Neural progenitor cell (in vitro differentiated cells): ENCODE data around the gene IFRD2. TPM values are rescaled to one million over a fixed set of nuclear protein-coding genes. Genes with fewer than 3 reads are reported as not detected.

Source experiments
- DNase-seq: peaks from one replicate; pipeline ENCODE4 v3.0.0-alpha.2; 2016; ENCODE audit warnings: low spot score
- H2AFZ ChIP-seq: fragments of 200-600 bp; sonication (generic); replicated peaks from 2 replicates; pipeline ENCODE4 v1.6.1; 2016; ENCODE audit warnings: antibody characterized with exemption
- H3F3A ChIP-seq: fragments of 200-600 bp; sonication (generic); 2 replicates; pipeline ENCODE4 v1.6.1; 2016; ENCODE audit warnings: antibody characterized with exemption, low read depth
- H3K27ac ChIP-seq: fragments of 200-600 bp; sonication (generic); 2 replicates; pipeline ENCODE4 v1.5.1; 2016; ENCODE audit warnings: mild to moderate bottlenecking
- H3K27me3 ChIP-seq: fragments of 200-600 bp; sonication (generic); 2 replicates; pipeline ENCODE4 v1.6.1; 2016; ENCODE audit warnings: mild to moderate bottlenecking, moderate library complexity
- H3K36me3 ChIP-seq: fragments of 200-600 bp; sonication (generic); 2 replicates; pipeline ENCODE4 v1.5.1; 2016
- H3K4me1 ChIP-seq: fragments of 200-600 bp; sonication (generic); 2 replicates; pipeline ENCODE4 v1.6.1; 2016; ENCODE audit warnings: mixed run types
- H3K4me2 ChIP-seq: fragments of 200-600 bp; sonication (generic); 2 replicates; pipeline ENCODE4 v1.6.1; 2016
- H3K4me3 ChIP-seq: fragments of 200-600 bp; sonication (generic); 2 replicates; pipeline ENCODE4 v1.5.1; 2016
- H3K79me2 ChIP-seq: fragments of 200-600 bp; sonication (generic); 2 replicates; pipeline ENCODE4 v1.6.1; 2016; ENCODE audit warnings: low read depth
- H3K9ac ChIP-seq: fragments of 200-600 bp; sonication (generic); 2 replicates; pipeline ENCODE4 v1.6.1; 2016
- H3K9me3 ChIP-seq: fragments of 200-600 bp; sonication (generic); 2 replicates; pipeline ENCODE4 v1.5.1; 2016; ENCODE audit warnings: low read depth
- H4K20me1 ChIP-seq: fragments of 200-600 bp; sonication (generic); 2 replicates; pipeline ENCODE4 v1.6.1; 2016; ENCODE audit warnings: low read depth
- H3K27ac Mint-ChIP-seq: 3 replicates; pipeline ENCODE4 v1.8.0; 2021; ENCODE audit warnings: mixed read lengths
- H3K27me3 Mint-ChIP-seq: 2 replicates; pipeline ENCODE4 v1.8.0; 2022; ENCODE audit warnings: low read depth, mild to moderate bottlenecking, inconsistent platforms, moderate library complexity, mixed read lengths; ENCODE audit not compliant: insufficient read depth
- H3K36me3 Mint-ChIP-seq: 3 replicates; pipeline ENCODE4 v1.8.0; 2021; ENCODE audit warnings: mixed read lengths
- H3K4me1 Mint-ChIP-seq: 3 replicates; pipeline ENCODE4 v1.8.0; 2021; ENCODE audit warnings: mixed read lengths
- H3K4me3 Mint-ChIP-seq: 3 replicates; pipeline ENCODE4 v1.8.0; 2021; ENCODE audit warnings: mild to moderate bottlenecking, moderate library complexity, mixed read lengths
- H3K9me3 Mint-ChIP-seq: 3 replicates; pipeline ENCODE4 v1.8.0; 2020; ENCODE audit warnings: mixed read lengths
- CTCF ChIP-seq: fragments of 200-600 bp; sonication (generic); IDR thresholded peaks from 2 replicates; pipeline ENCODE4 v1.5.1; 2017; ENCODE audit warnings: antibody characterized with exemption, mild to moderate bottlenecking
- EZH2 ChIP-seq: fragments of 200-600 bp; sonication (generic); IDR thresholded peaks from 2 replicates; pipeline ENCODE4 v1.6.1; 2017; ENCODE audit warnings: antibody characterized with exemption, mild to moderate bottlenecking, moderate library complexity
- EZH2phosphoT487 ChIP-seq: fragments of 200-600 bp; sonication (generic); IDR thresholded peaks from 2 replicates; pipeline ENCODE4 v1.6.1; 2017; ENCODE audit warnings: antibody characterized with exemption
- total RNA-seq: library from RNA; depleted of rRNA; stranded (reverse); fragments of >200 nt; gene quantifications from 2 replicates; pipeline ENCODE4 v1.2.3, GENCODE V29; 2015; ENCODE audit warnings: low replicate concordance

The IFRD2 gene
- total RNA-seq, 1 donor from 2014 or later, result 26.4 TPM

GRCh38 chr3:50331364-50331907 is 39.2 kb upstream of the IFRD2 start:
- peaks cover 20% of the 10 kb centered on the region for H3K4me1 ChIP-seq
- H3K4me3 ChIP-seq, result no peak overlapping the region
- no peak overlapping the region for H3K4me3 Mint-ChIP-seq
- no peak overlapping the region for H3K27ac Mint-ChIP-seq
- H3K36me3 Mint-ChIP-seq, result peaks cover 2% of the 10 kb centered on the region
- H3K4me1 Mint-ChIP-seq, result peaks cover 30% of the 10 kb centered on the region
- H3K27me3 Mint-ChIP-seq, result peaks cover 4% of the 10 kb centered on the region
- peaks cover 18% of the 10 kb centered on the region for H3F3A ChIP-seq
- H3K36me3 ChIP-seq, result no peaks in the 10 kb centered on the region
- H3K9ac ChIP-seq, result no peak overlapping the region
- no peaks in the 10 kb centered on the region for H3K9me3 ChIP-seq
- DNase-seq, result no peak
- no peak overlapping the region for H2AFZ ChIP-seq
- no peaks in the 10 kb centered on the region for H3K9me3 Mint-ChIP-seq
- TF ChIP-seq EZH2phosphoT487 (no peak), EZH2 (no peak), CTCF (no peak)
- no peak overlapping the region for H3K27ac ChIP-seq
- no peak overlapping the region for H3K4me2 ChIP-seq
- H3K79me2 ChIP-seq, result peaks cover 50% of the 10 kb centered on the region
- no peaks in the 10 kb centered on the region for H3K27me3 ChIP-seq
- peaks cover 41% of the 10 kb centered on the region for H4K20me1 ChIP-seq

GRCh38 chr3:50330330-50330729 is 38.1 kb upstream of the IFRD2 start:
- H3K79me2 ChIP-seq, result peaks cover 41% of the 10 kb centered on the region
- Mint-ChIP-seq H3K27ac (no peak overlapping the region), H3K4me3 (no peak overlapping the region), H3K27me3 (peaks cover 2% of the 10 kb centered on the region), H3K36me3 (peaks cover 2% of the 10 kb centered on the region), H3K9me3 (no peaks in the 10 kb centered on the region), H3K4me1 (peaks cover 20% of the 10 kb centered on the region)
- H3K4me3 ChIP-seq, result no peak overlapping the region
- no peak overlapping the region for H3K9ac ChIP-seq
- H2AFZ ChIP-seq, result no peak overlapping the region
- H3K27me3 ChIP-seq, result no peaks in the 10 kb centered on the region
- DNase-seq, result no peak
- H3K4me1 ChIP-seq, result peaks cover 10% of the 10 kb centered on the region
- H3K27ac ChIP-seq, result no peak overlapping the region
- no peaks in the 10 kb centered on the region for H3K36me3 ChIP-seq
- no peak overlapping the region for H3K4me2 ChIP-seq
- peaks cover 30% of the 10 kb centered on the region for H4K20me1 ChIP-seq
- H3F3A ChIP-seq, result peaks cover 17% of the 10 kb centered on the region
- TF ChIP-seq EZH2phosphoT487 (no peak), CTCF (no peak), EZH2 (no peak)
- no peaks in the 10 kb centered on the region for H3K9me3 ChIP-seq

- Histone ChIP-seq H3K4me1 (peaks cover 10% of the 10 kb centered on the region), H3K4me3 (peak within 1 kb of the TSS; percentile 82), H4K20me1 (peaks cover 15% of the 10 kb centered on the region), H3K27ac (no peak within 1 kb of the TSS), H2AFZ (peak within 1 kb of the TSS; percentile 3), H3K27me3 (no peaks in the 10 kb centered on the region), H3K9me3 (no peaks in the 10 kb centered on the region), H3F3A (peaks cover 32% of the 10 kb centered on the region), H3K36me3 (no peaks in the 10 kb centered on the region), H3K9ac (peak within 1 kb of the TSS; percentile 78), H3K4me2 (peak within 1 kb of the TSS; percentile 96), H3K79me2 (peaks cover 19% of the 10 kb centered on the region)
- peak; percentile 99 for DNase-seq
- Mint-ChIP-seq H3K27ac (peak within 1 kb of the TSS; percentile 50), H3K9me3 (no peaks in the 10 kb centered on the region), H3K4me1 (peaks cover 26% of the 10 kb centered on the region), H3K36me3 (peaks cover 2% of the 10 kb centered on the region), H3K4me3 (peak within 1 kb of the TSS; percentile 95), H3K27me3 (peaks cover 6% of the 10 kb centered on the region)
- no peak for TF ChIP-seq EZH2phosphoT487
- no peak for TF ChIP-seq CTCF
- TF ChIP-seq EZH2, result no peak
Observed at GRCh38 chr3:50327943-50328691, 35.9 kb upstream of the IFRD2 start, which contains the start of gene TUSC2. TUSC2 (minus strand) TSS chr3:50328223; CDS start chr3:50328099, 124 bp downstream.
